Measurements from ENCODE around the gene LPCAT4.
"Not testable (repeated sequence)": the region's sequence is repeated elsewhere in the genome, so short reads cannot be mapped to it uniquely, and the experiment has no call there.

The LPCAT4 gene

GRCh38 chr15:34347951-34348638 lies 18.9 kb downstream of the LPCAT4 start:
- TF ChIP-seq CTCF (IDR thresholded peaks at IDR 0.05; ENCODE audit: insufficient read depth, low read length) (no peak), SPI1 (IDR thresholded peaks at IDR 0.05; ENCODE audit: borderline replicate concordance, low read depth) (no peak)
- Histone ChIP-seq H3K4me3 (replicated peaks; ENCODE audit: insufficient read depth, low read length) (no peak overlapping the region), H3K27ac (replicated peaks) (no peak overlapping the region), H3K27me3 (ENCODE audit: insufficient read depth, poor library complexity, severe bottlenecking) (no peaks in the 10 kb centered on the region)
- DNase-seq (ENCODE audit: low read depth in 1 of 2, low spot score in 1 of 2): no peak

GRCh38 chr15:34342737-34343575 lies 24.0 kb downstream of the LPCAT4 start, which contains the start of the genes NOP10 and NUTM1:
NOP10 (minus strand) TSS chr15:34343136; CDS start chr15:34343073, 63 bp downstream.
NUTM1 (plus strand) TSS chr15:34343315; CDS start chr15:34343697, 382 bp downstream.
- Histone ChIP-seq H3K27me3 (ENCODE audit: insufficient read depth, poor library complexity, severe bottlenecking) (no peaks in the 10 kb centered on the region), H3K27ac (replicated peaks) (peak within 1 kb of the TSS; percentile 85), H3K4me3 (replicated peaks; ENCODE audit: insufficient read depth, low read length) (peak within 1 kb of the TSS; percentile 88)
- peak; percentile 87 for TF ChIP-seq GABPA (IDR thresholded peaks at IDR 0.05; ENCODE audit: low read depth)
- TF ChIP-seq REST (IDR thresholded peaks at IDR 0.05; ENCODE audit: insufficient replicate concordance, low read depth): no peak
- peak; percentile 83 for TF ChIP-seq POLR2AphosphoS5 (IDR thresholded peaks at IDR 0.05; ENCODE audit: low read depth)
- TF ChIP-seq CTCF (IDR thresholded peaks at IDR 0.05; ENCODE audit: insufficient read depth, low read length): peak; percentile 88
- TF ChIP-seq SPI1 (IDR thresholded peaks at IDR 0.05; ENCODE audit: borderline replicate concordance, low read depth): peak; percentile 37; the same call in 1 of the 2 replicates
- peak; percentile 90 to 95 for DNase-seq (ENCODE audit: low read depth in 1 of 2, low spot score in 1 of 2)

GRCh38 chr15:34342213-34342736 lies 24.7 kb downstream of the LPCAT4 start:
- DNase-seq (ENCODE audit: low read depth in 1 of 2, low spot score in 1 of 2); H3K27me3 ChIP-seq (ENCODE audit: insufficient read depth, poor library complexity, severe bottlenecking): not testable (repeated sequence)
- peak overlapping the region; percentile 88 for H3K4me3 ChIP-seq (replicated peaks; ENCODE audit: insufficient read depth, low read length)
- peak overlapping the region; percentile 85 for H3K27ac ChIP-seq (replicated peaks)

GRCh38 chr15:34341381-34342212 lies 25.4 kb downstream of the LPCAT4 start:
- H3K27ac ChIP-seq (replicated peaks): peak overlapping the region; percentile 85
- peak overlapping the region; percentile 88 for H3K4me3 ChIP-seq (replicated peaks; ENCODE audit: insufficient read depth, low read length)
- no peak for TF ChIP-seq POLR2AphosphoS5 (IDR thresholded peaks at IDR 0.05; ENCODE audit: low read depth)
- TF ChIP-seq SPI1 (IDR thresholded peaks at IDR 0.05; ENCODE audit: borderline replicate concordance, low read depth): no peak
- peak in 1 of 2 experiments; percentile 39 for DNase-seq (ENCODE audit: low read depth in 1 of 2, low spot score in 1 of 2)
- no peaks in the 10 kb centered on the region for H3K27me3 ChIP-seq (ENCODE audit: insufficient read depth, poor library complexity, severe bottlenecking)

- TF ChIP-seq CTCF (IDR thresholded peaks at IDR 0.05; ENCODE audit: insufficient read depth, low read length) (no peak), REST (IDR thresholded peaks at IDR 0.05; ENCODE audit: insufficient replicate concordance, low read depth) (no peak), SPI1 (IDR thresholded peaks at IDR 0.05; ENCODE audit: borderline replicate concordance, low read depth) (no peak), POLR2AphosphoS5 (IDR thresholded peaks at IDR 0.05; ENCODE audit: low read depth) (no peak), GABPA (IDR thresholded peaks at IDR 0.05; ENCODE audit: low read depth) (no peak)
- no peak overlapping the region for H3K27ac ChIP-seq (replicated peaks)
- no peaks in the 10 kb centered on the region for H3K27me3 ChIP-seq (ENCODE audit: insufficient read depth, poor library complexity, severe bottlenecking)
- no peak overlapping the region for H3K4me3 ChIP-seq (replicated peaks; ENCODE audit: insufficient read depth, low read length)
- no peak for DNase-seq (ENCODE audit: low read depth in 1 of 2, low spot score in 1 of 2)
These were observed 27.1 kb downstream of the LPCAT4 start for GRCh38 chr15:34339946-34340345.
